ENCODE measurements around the gene MEF2C.

Gene MEF2C

DNA sequence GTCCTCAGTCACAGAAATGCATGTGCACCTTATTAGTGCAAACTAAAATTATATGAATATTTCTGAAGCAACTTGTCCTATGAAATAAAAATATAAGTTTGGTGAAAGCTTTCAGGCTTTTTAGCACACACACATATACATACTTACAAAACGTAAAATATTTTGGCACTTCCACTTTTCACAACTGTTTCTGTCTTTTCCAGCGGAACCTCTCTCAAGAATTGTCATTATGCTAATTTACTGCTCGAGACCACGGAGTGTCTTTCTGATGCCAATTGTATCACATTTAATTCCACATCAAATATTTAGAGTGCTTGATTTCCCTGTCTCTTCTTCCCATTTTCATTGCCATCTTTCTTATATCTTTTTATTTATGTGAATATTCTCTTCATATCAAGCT lies 100.4 kb downstream of the MEF2C start:
- Histone ChIP-seq H3K4me1 (ENCODE audit: insufficient read depth, low read length, severe bottlenecking) (peaks cover 12% of the 10 kb centered on the region), H3K27ac (ENCODE audit: low read depth, low read length, poor library complexity, severe bottlenecking) (no peak overlapping the region), H3K27me3 (ENCODE audit: insufficient read depth, low read length) (no peaks in the 10 kb centered on the region), H3F3A (ENCODE audit: insufficient read depth, low read length) (no peaks in the 10 kb centered on the region), H3K79me2 (ENCODE audit: insufficient read depth, low read length) (0 out of 2 replicates have a peak, but pooled peaks cover 3% of the 10 kb centered on the region), H3K9ac (ENCODE audit: low read length) (no peak overlapping the region), H3K9me2 (ENCODE audit: low read depth, low read length) (no peaks in the 10 kb centered on the region), H3K4me3 (ENCODE audit: low read depth, low read length, poor library complexity, severe bottlenecking) (no peak overlapping the region), H3K36me3 (ENCODE audit: insufficient read depth, low read length) (peaks cover 48% of the 10 kb centered on the region; the same call in 1 of the 2 replicates), H3K9me3 (ENCODE audit: low read length) (no peaks in the 10 kb centered on the region), H2AFZ (ENCODE audit: low read length) (no peak overlapping the region), H3K4me2 (ENCODE audit: low read length) (no peak overlapping the region), H4K20me1 (ENCODE audit: insufficient read depth, low read length) (no peaks in the 10 kb centered on the region)
- TF ChIP-seq, protein P1, sequence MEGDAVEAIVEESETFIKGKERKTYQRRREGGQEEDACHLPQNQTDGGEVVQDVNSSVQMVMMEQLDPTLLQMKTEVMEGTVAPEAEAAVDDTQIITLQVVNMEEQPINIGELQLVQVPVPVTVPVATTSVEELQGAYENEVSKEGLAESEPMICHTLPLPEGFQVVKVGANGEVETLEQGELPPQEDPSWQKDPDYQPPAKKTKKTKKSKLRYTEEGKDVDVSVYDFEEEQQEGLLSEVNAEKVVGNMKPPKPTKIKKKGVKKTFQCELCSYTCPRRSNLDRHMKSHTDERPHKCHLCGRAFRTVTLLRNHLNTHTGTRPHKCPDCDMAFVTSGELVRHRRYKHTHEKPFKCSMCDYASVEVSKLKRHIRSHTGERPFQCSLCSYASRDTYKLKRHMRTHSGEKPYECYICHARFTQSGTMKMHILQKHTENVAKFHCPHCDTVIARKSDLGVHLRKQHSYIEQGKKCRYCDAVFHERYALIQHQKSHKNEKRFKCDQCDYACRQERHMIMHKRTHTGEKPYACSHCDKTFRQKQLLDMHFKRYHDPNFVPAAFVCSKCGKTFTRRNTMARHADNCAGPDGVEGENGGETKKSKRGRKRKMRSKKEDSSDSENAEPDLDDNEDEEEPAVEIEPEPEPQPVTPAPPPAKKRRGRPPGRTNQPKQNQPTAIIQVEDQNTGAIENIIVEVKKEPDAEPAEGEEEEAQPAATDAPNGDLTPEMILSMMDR (IDR thresholded peaks at IDR 0.05; ENCODE audit: low read length), result no peak
- no peak for TF ChIP-seq EZH2 (IDR thresholded peaks at IDR 0.05; ENCODE audit: borderline replicate concordance, low read length)

DNA sequence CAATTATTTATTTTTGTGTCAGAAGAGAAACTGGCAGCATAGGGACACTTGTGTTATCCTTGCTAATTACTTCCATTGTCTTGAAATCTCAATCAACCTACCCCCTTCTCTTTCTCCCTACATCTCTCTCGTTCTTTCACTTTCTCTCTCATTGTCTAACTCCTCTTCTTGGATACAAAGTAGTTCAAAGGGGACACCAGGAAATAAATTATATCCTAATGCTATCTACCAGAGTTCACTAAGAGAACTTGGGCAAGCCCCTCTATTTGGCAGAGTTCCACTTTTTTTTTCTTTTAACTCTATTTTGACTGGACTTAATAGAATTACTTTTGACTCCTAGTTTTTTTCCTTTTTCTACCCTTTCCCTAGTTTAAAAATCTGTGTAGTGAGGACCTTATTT lies 102.2 kb downstream of the MEF2C start:
- Histone ChIP-seq H2AFZ (ENCODE audit: low read length) (no peak overlapping the region), H3K4me3 (ENCODE audit: low read depth, low read length, poor library complexity, severe bottlenecking) (no peak overlapping the region), H3K4me1 (ENCODE audit: insufficient read depth, low read length, severe bottlenecking) (no peaks in the 10 kb centered on the region), H3F3A (ENCODE audit: insufficient read depth, low read length) (no peaks in the 10 kb centered on the region), H3K9me3 (ENCODE audit: low read length) (no peaks in the 10 kb centered on the region), H3K9me2 (ENCODE audit: low read depth, low read length) (no peaks in the 10 kb centered on the region), H3K27me3 (ENCODE audit: insufficient read depth, low read length) (no peaks in the 10 kb centered on the region), H3K79me2 (ENCODE audit: insufficient read depth, low read length) (peaks cover 11% of the 10 kb centered on the region; the same call in 1 of the 2 replicates), H3K36me3 (ENCODE audit: insufficient read depth, low read length) (peaks cover 49% of the 10 kb centered on the region; the same call in 1 of the 2 replicates), H3K27ac (ENCODE audit: low read depth, low read length, poor library complexity, severe bottlenecking) (no peak overlapping the region), H3K4me2 (ENCODE audit: low read length) (no peak overlapping the region), H3K9ac (ENCODE audit: low read length) (no peak overlapping the region), H4K20me1 (ENCODE audit: insufficient read depth, low read length) (no peaks in the 10 kb centered on the region)
- TF ChIP-seq, protein P1 (IDR thresholded peaks at IDR 0.05; ENCODE audit: low read length), result no peak
- no peak for TF ChIP-seq EZH2 (IDR thresholded peaks at IDR 0.05; ENCODE audit: borderline replicate concordance, low read length)

DNA sequence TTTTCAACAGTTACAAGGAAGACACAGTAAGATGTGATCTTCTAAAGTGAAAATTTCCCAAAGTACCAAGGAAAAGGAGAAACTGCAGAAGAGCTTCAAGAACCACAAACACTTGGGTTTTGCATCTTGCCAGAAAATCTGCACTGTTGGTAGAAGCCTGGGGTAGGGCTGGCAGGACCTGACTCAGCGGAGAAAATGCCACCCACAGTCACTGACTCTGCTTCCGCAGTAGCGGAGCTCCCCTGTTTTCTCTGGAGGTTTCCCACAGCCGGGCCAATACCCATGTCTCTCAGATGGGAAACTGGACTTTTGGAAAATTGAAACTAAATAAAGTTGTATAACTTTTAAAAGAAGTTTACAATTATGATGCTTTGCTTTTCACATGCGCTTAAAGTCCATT lies 104.2 kb downstream of the MEF2C start:
- H4K20me1 ChIP-seq (ENCODE audit: insufficient read depth, low read length), result no peaks in the 10 kb centered on the region
- H3K4me2 ChIP-seq (ENCODE audit: low read length), result no peak overlapping the region
- no peak for TF ChIP-seq EZH2 (IDR thresholded peaks at IDR 0.05; ENCODE audit: borderline replicate concordance, low read length)
- TF ChIP-seq, protein P1 (IDR thresholded peaks at IDR 0.05; ENCODE audit: low read length), result no peak
- peaks cover 65% of the 10 kb centered on the region for H3K36me3 ChIP-seq (ENCODE audit: insufficient read depth, low read length)
- no peak overlapping the region for H3K4me3 ChIP-seq (ENCODE audit: low read depth, low read length, poor library complexity, severe bottlenecking)
- no peaks in the 10 kb centered on the region for H3K4me1 ChIP-seq (ENCODE audit: insufficient read depth, low read length, severe bottlenecking)
- no peaks in the 10 kb centered on the region for H3F3A ChIP-seq (ENCODE audit: insufficient read depth, low read length)
- H2AFZ ChIP-seq (ENCODE audit: low read length), result no peak overlapping the region
- peaks cover 10% of the 10 kb centered on the region; the same call in 1 of the 2 replicates for H3K79me2 ChIP-seq (ENCODE audit: insufficient read depth, low read length)
- H3K27me3 ChIP-seq (ENCODE audit: insufficient read depth, low read length), result no peaks in the 10 kb centered on the region
- no peaks in the 10 kb centered on the region for H3K9me3 ChIP-seq (ENCODE audit: low read length)
- H3K27ac ChIP-seq (ENCODE audit: low read depth, low read length, poor library complexity, severe bottlenecking), result no peak overlapping the region
- no peaks in the 10 kb centered on the region for H3K9me2 ChIP-seq (ENCODE audit: low read depth, low read length)
- no peak overlapping the region for H3K9ac ChIP-seq (ENCODE audit: low read length)
